Measurements from ENCODE around the gene ABCA7.
A peak's percentile ranks its signal among the peaks of the same experiment; 100 is the strongest.
"Not testable (repeated sequence)": the region's sequence is repeated elsewhere in the genome, so short reads cannot be mapped to it uniquely, and the experiment has no call there.

ABCA7 gene

DNA sequence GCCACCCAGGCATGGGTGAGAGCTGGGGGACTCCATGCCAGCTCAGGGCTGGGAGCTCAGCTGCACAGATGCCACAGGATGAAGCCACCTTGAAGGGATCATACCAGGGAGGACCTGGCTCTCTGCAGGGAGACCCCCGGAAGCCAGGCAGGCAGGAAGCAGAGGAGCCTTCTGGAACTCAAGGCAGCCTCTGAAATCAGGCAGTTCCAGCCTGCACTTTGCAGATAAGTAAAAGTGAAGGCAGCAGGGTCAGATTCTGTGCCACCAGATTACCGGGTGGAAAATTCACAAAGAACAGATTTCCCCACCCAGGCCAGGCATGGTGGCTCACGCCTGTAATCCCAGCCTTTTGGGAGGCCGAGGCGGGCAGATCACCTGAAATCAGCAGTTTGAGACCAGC lies 21.5 kb upstream of the ABCA7 start:
- DNase-seq, result no peak

DNA sequence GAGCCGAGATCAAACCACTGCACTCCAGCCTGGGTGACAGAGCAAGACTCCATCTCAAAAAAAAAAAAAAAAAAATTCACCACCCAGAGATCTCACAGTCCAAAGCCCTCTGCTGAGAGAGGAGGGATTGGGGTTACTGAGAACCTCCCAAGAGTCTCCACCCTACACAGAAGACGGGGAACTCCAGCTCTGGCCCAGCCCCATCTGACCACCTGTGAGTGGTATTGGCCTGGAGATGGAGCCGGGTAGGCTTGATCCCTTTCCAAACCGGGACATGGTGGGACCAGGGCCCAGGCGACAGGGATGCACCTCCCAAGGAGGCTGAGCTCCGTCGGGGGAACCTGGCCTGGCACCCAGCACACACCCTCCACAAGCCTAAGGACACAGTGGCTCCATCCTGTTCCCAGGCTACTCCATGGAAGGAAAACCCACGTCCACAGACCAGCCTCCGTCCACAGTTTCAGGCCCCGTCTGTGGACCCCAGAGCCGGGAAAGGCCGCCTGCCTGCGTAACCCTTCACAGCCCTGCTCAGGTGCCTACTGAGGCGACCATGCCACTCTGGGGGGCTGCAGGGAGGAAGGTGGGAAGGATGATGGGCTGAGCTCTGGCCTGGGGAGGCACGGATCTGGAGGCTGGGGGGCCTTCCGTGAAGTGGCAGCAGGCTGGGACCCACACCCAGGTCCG lies 20.8 kb upstream of the ABCA7 start:
- DNase-seq, result no peak

DNA sequence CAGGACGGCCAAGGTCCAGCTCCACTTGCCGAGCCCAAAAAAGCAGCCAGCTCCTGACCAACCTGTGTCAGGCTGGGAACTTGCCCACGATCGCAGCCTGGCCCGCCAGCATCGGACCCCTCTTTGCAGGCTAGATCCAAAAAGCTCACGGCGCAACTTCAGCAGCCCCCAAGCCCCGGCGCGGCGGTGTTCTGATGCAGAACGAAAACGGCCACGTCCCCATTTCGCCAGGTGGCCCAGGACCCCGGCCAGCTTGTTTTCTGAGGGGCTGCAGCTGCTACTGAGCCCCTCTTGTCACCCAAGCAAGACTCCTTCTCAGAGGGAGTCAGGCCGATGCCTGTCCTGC lies 20.3 kb upstream of the ABCA7 start:
- no peak for DNase-seq

DNA sequence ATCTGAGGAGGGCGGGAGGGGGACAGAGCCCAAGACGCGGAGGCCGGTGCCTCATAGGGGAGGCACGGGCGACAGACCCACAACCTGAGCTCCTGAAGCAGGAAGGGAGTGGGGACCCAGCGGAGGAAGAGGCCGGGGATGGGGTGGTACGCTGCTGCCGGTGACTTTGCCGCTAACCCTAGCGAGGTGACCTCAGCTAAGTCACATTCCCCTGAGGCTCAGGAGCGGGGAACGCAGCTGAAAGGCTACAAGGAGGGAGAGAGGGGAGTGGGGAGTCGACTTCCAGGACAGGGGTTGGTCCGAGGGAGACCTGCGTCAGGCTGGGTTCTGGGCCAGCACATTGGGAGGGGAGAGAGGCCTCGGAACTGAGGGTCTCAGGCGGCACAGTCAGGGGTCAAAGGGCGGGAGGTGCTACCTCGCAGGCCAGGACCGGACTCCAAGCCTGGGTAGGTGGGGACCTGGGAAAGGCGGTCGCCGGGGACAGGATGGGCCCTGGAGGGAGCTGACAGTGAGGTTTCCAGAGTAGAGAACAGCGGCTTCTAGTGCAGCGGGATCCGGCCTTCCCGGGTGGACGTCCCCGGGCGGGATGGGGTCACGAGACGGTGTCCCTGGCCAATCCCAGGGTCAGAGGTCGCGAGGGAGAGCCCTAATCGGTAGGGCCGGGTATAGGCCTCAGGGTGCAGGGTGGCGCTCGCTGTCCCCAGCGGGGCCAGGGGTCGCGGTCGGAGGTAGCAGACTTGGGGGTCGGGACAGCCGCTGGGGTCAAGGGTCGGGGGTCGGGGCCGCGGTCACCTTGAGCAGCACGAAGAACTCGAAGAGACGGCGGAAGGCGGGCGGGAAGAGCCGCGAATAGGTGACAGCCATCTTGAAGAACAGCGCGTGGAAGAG lies 19.7 kb upstream of the ABCA7 start:
- no peak for DNase-seq

DNA sequence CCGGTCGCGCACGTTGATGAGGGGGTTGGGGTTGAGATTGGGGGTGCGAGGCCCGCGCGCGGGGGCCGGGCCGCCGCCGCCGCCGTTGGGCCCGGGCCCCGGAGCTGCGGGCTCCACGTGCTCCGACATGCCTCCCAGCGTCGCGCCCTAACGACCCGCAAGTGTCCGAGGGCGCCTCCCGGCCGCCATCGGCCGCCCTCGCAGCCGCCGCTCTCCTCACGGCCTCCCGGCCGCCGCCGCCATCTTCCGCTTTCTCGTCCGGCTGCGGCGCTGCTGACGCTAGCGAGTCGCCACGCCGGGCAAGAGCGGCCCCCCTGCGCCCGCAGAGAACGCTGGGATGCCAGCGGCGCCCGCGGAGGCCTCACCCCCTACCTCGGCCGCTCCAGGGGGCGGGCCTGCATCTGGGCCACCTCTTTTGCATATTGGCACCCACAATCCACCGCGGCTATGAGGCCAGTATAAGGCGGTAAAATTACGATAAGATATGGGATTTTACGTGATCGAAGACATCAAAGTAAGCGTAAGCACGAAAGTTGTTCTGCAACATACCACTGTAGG lies 19.0 kb upstream of the ABCA7 start, which contains the start of gene TMEM259:
Gene TMEM259 (minus strand): TSS at position 256 of the 558 bp plus-strand sequence. CDS start 127 bp downstream, at position 129.
- peak; percentile 98 for DNase-seq

DNA sequence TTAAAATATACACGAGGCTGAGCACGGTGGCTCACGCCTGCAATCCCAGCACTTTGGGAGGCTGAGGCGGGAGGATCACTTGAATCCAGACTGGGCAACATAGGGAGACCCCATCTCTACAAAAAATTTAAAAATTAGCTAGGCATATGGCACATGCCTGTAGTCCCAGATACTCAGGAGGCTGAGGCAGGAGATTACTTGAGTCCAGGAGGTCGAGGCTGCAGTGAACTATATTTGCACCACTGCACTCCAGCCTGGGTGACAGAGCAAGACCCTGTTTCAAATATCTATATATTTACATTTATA lies 16.1 kb upstream of the ABCA7 start:
- DNase-seq, result not testable (repeated sequence)

DNA sequence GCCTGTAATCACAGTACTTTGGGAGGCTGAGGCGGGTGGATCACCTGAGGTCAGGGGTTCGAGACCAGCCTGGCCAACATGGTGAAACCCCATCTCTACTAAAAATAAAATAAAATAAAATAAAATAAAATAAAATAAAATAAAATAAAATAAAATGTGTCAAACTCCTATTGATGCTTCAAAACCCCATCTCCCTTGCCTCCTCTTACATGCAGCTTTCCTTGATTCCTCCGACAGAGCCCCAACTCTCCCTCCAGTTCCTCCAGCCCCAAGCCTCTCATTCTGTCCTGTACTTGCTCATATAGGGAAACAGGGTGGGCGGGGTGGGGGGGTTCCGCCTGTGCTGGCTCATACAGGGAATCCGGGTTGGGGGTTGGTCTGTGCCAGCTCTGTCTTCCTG lies 14.8 kb upstream of the ABCA7 start:
- not testable (repeated sequence) for DNase-seq

DNA sequence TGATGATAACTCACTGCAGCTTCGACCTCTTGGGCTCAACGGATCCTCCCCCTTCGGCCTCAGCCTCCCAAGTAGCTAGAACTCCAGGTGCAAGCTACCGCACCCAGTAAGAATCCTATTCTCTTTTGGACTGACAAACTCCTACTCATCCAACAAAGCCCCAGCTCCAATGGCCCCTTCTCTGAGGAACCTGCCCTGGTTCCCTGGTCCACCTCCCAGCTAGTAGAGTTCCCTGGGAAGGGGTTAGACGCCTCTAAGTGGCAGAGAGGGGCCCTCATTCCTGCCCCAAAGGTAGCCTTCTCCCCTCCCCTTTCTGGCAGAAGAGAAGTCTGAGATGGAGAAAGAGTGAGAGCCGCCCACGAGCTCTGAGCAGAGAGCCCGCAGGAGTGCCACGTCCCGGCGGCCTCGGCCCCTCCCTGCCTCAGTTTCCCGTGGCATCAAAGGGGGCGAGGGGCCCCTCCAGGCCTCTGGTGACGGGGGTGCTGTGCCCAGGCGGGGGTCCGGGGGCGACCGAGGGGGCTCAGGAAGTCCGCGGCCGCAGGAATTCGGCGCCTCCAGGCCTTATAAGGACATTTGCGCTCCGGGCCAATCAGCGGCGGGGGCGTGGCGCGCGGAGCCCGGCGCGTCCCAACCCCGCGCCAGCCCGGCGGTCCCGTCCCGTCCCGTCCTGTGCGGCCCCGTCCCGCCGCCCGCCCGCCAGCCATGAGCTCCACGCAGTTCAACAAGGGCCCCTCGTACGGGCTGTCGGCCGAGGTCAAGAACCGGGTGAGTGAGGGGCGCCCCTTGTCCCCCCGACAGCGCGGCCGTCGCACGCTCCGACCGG lies 13.7 kb upstream of the ABCA7 start, which contains the start of gene CNN2:
Gene CNN2 (plus strand): TSS at position 649 of the 823 bp plus-strand sequence. CDS start 54 bp downstream, at position 703.
- DNase-seq, result peak; percentile 86

DNA sequence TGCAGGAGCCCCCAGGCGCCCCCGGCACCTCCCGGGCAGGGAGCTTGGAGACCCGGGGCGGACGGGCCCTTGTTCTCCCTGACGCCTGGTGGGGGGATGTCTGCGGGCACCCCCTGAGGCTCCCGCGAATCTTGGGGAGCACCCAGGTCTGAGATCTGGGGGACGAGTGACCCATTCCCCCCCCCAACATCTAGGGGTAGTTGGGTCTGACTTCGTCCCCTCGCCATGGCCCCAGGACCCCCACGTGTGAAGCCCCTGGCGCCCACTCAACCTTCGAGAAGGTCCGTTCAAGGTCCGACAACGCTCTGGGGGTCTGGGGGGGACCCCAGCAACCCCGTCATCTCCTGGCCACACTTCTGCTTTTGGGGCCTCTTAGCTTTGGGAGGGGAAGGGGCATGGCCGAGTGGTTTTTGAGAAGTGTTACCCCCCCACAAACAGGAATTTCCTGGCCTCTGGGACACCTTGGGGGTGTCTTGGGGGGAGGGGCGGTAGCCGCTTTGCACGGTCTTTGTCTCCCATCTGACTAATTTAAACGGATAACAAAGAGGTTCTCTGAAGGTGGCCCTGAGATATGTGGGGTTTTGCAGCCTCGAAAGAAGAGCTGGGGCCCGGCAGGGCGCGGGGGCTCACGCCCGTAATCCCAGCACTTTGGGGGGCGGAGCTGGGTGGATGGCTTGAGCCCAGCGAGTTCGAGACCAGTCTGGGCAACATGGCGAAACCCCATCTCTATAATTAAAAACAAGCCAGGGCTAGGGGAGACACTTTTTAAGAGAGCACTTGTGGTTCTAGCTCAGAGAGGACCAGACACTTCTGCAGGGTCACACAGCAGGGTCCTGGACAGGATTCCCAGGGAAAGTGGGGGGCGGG lies 12.9 kb upstream of the ABCA7 start:
- DNase-seq, result peak; percentile 58

DNA sequence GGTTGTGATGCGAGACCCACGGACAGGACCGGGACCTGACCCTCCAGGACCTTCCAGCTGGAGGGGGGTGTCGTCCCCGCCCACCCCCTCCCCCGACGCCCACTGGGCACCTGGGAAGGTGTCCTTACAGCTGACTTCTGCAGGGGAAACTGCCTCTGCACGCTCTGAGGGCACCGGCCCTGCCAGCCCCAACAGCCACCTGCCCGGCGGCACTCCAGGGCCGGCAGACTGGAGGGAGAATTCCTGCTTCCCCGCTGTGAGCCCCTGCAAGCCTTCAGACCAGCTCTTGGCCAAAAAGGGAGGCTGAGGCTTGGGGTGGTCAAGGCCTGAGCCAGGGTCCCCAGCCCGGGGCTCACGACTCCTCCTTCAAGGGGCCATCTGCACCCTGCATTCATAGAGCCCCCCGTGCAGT lies 12.3 kb upstream of the ABCA7 start:
- DNase-seq, result no peak

DNA sequence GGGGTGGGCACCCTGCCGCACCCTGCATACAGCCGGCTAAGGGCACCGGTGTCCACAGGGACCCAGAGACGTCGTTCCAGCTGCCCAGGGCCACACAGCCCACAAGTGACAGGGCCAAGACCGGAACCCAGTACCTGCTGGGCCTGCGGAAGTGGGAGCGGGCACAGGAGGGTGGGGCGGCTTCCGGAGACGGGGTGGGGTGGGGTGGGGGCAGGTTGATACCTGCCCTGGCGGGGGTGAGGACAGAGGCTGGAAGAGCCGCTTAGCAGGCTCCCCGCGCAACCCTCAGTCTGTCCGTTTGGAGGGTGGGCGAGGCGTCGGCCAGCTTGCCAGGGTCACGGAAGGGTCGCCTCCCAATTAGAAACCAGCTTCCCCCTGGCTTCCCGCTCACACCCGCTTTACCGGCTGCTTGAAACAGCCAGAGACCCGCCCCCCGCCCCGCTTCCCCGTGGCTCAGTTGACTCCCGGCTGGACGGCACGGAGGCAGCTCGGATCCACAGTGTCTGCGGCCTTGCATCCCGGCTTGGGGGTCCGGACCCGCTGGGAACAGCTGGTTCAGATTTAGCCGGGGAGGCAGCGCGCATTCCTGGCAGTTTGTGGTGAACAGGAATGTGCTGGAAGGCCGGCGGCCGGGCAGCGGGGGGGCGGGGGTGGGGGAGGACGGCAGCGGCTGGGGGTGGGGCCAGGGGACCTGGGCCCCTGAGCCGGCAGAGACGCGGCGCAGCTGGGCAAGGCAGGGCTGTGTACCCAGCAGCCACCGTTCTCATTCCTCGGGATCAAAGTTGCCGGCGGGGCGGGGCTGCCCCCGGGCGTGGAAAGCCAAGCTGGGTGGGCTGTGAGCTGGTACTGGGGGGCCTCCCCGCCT lies 11.6 kb upstream of the ABCA7 start:
- peak; percentile 99 for DNase-seq

DNA sequence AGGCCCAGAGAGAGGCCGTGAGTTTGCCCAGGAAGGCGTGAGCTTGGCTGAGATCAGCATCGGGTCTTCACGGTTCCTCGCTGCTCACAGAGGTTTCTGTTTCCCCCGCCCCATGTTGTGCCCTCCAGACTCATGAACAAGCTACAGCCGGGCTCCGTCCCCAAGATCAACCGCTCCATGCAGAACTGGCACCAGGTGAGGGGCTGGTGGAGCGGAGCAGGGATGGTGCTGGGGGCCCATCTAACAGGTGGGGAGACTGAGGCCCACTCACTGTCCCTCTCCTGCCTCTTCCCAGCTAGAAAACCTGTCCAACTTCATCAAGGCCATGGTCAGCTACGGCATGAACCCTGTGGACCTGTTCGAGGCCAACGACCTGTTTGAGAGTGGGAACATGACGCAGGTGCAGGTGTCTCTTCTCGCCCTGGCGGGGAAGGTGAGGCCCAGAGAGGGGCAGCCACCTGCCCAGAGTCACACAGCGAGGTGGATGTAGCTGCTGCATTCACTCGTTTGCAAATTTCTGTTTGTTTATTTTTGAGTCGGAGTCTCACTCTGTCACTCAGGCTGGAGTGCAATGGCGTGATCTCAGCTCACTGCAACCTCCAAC lies 7.5 kb upstream of the ABCA7 start:
- DNase-seq, result no peak

DNA sequence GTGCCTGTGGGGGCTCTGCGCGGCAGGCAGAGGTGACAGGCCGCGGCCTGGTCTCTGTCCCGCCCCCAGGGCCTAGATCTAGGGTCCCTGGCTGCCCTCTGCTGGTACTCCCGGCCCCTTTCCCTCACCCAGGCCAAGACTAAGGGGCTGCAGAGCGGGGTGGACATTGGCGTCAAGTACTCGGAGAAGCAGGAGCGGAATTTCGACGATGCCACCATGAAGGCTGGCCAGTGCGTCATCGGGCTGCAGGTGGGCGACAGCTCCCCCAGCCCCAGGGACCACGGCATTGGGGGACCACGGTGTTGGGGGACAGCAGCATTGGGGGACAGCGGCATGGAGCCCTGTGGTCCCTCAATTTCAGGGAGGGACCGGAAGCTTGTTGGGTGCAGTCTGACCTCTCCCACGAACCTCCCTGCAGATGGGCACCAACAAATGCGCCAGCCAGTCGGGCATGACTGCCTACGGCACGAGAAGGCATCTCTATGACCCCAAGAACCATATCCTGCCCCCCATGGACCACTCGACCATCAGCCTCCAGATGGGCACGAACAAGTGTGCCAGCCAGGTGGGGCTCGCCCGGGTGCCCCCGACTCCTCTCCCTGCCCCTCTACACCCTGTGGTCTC lies 3.8 kb upstream of the ABCA7 start:
- no peak for DNase-seq

DNA sequence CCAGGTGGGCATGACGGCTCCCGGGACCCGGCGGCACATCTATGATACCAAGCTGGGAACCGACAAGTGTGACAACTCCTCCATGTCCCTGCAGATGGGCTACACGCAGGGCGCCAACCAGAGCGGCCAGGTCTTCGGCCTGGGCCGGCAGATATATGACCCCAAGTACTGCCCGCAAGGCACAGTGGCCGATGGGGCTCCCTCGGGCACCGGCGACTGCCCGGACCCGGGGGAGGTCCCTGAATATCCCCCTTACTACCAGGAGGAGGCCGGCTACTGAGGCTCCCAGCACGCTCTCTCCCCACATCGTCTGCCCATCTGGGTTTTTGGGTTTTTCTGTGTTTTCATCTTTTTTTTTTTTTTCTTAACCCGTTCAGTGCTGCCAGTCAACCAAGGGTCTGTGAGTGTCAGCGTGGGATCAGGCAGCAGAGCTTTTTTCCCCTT lies 2.3 kb upstream of the ABCA7 start:
- no peak for DNase-seq

DNA sequence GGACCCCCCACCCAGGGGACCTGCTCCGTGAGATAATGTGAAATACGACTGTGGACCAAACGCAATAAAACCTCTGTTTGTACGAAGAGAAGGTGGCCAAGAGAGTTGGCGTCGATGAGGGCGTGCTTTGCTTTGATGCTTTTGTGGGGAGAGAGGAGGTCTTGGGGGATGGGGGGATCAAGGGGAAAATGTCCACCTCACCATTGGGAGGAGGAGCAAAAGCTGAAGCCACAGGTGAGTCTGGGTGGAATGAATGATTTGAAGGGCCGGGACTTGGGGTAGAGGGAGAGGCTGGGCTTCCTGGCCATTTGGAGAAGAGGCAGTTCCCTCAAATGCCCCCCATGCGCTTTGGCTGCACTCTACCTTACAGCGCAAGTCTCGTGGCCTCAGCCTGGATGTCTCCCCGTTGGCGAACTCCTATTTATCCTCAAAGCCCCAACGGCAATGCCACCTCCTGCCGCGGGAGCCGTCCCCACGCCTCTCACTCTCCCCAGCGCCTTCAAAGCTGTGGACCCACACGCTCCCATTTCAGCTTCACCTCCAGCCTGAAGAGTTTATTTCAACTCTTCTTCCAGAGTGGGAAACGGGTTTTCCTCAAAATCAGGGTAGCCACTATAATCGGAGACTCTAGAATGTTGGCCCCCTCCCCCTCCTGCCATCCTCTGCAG lies 795 bp upstream of the ABCA7 start:
- peak; percentile 54 for DNase-seq

DNA sequence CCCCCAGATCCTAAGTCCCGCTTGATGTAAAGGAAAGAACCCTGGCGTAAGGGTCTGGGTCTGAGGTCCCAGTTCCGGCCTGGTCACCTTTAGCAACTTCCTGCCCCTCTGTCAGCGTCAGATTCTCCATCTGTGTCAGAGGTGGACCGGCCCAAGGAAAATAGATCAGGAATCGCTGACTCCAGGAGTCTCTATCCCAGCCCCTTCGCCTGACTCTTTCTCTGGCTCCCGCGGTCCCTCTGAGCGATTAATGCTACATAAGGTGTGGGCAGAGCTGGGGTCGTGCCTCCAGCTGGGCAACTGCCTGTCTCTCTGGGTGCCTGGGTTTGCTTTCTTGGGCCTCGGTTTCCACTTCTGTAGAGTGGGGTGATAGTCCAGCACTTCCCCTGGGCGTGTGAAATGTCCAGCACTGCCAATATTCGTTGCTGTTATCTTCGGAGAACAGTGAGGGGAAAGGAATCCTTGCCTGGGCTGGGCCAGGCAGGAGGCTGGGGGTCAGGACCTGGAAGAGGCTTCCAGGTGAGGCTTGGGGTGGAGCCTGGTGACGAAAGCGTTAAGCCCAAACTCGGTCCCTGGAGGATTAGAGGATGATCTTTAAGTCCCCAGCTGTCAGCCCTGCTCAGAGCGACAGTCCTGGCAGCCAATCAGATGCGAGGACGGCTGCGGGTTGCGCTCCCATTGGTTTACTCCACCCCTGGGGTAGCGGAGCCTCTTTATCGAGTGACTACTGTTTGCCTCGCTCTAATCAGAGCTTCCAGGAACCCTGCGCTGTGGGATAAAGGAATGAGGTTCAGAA lies 767 bp downstream of the ABCA7 start:
- peak; percentile 96 for DNase-seq

DNA sequence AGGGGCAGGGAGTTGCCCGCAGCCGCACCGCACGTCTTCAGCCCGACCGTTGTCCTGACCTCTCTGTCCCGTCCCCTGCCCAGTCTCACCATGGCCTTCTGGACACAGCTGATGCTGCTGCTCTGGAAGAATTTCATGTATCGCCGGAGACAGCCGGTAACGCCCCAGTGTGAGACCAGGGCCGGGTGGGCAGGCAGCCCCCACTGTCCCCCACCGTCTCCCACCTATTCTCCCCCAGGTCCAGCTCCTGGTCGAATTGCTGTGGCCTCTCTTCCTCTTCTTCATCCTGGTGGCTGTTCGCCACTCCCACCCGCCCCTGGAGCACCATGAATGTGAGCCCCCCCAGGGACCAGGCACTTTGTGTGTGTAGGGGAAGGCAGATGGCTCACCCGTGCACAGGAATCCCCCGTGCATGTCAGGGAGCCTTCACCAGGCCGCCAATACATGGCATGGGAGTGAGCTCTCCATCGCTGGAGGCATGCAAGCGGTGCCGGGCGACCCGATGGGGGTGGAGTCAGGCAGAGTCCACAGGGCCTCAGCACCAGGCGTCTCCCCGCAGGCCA lies 1.4 kb downstream of the ABCA7 start:
- no peak for DNase-seq
